Activated T-helper 17 cell treated with anti-CD3 and anti-CD28 coated beads, Interleukin-2, amount 50 U/mL, for 72 hours (primary cell): ENCODE data around the gene SNTG2. TPM values are rescaled to one million over a fixed set of nuclear protein-coding genes. Genes with fewer than 3 reads are reported as not detected.

Experiments used
- ATAC-seq: fragments of 150-1000 bp; cut with Tn5 transposase; replicated peaks from 2 replicates; pipeline ENCODE4 v1.10.0; 2021; ENCODE audit warnings: mild to moderate bottlenecking, moderate library complexity
- H3K27ac Mint-ChIP-seq: one replicate; pipeline ENCODE4 v1.8.0; 2022; ENCODE audit warnings: mixed read lengths
- H3K27me3 Mint-ChIP-seq: one replicate; pipeline ENCODE4 v1.8.0; 2022; ENCODE audit warnings: mixed read lengths
- H3K36me3 Mint-ChIP-seq: one replicate; pipeline ENCODE4 v1.8.0; 2022; ENCODE audit warnings: low read depth, mild to moderate bottlenecking, mixed read lengths
- H3K4me1 Mint-ChIP-seq: one replicate; pipeline ENCODE4 v1.8.0; 2022; ENCODE audit warnings: mixed read lengths
- H3K4me3 Mint-ChIP-seq: one replicate; pipeline ENCODE4 v1.8.0; 2022; ENCODE audit warnings: mild to moderate bottlenecking, mixed read lengths
- H3K9me3 Mint-ChIP-seq: one replicate; pipeline ENCODE4 v1.8.0; 2022; ENCODE audit warnings: mixed read lengths
- total RNA-seq, 2 donors: library from RNA; stranded (reverse); gene quantifications; one replicate each; pipeline ENCODE4 v1.2.3, GENCODE V29; 2022

SNTG2 gene
- total RNA-seq, 2 donors from 2014 or later = 0.17 to 0.50 TPM

GRCh38 chr2:1053786-1054185 lies 103.1 kb downstream of the SNTG2 start:
- Mint-ChIP-seq H3K9me3 (no peaks in the 10 kb centered on the region), H3K27ac (no peak overlapping the region), H3K27me3 (no peaks in the 10 kb centered on the region), H3K4me1 (peaks cover 4% of the 10 kb centered on the region), H3K36me3 (no peaks in the 10 kb centered on the region), H3K4me3 (no peak overlapping the region)
- no peak for ATAC-seq

GRCh38 chr2:1054399-1054798 lies 103.8 kb downstream of the SNTG2 start:
- ATAC-seq = no peak
- Mint-ChIP-seq H3K4me3 (no peak overlapping the region), H3K27me3 (no peaks in the 10 kb centered on the region), H3K27ac (no peak overlapping the region), H3K4me1 (peaks cover 4% of the 10 kb centered on the region), H3K9me3 (no peaks in the 10 kb centered on the region), H3K36me3 (no peaks in the 10 kb centered on the region)

GRCh38 chr2:1055014-1055595 lies 104.5 kb downstream of the SNTG2 start:
- no peak for ATAC-seq
- Mint-ChIP-seq H3K27me3 (no peaks in the 10 kb centered on the region), H3K4me3 (no peak overlapping the region), H3K27ac (no peak overlapping the region), H3K4me1 (peaks cover 4% of the 10 kb centered on the region), H3K9me3 (no peaks in the 10 kb centered on the region), H3K36me3 (no peaks in the 10 kb centered on the region)

- peaks cover 5% of the 10 kb centered on the region for H3K27me3 Mint-ChIP-seq
Observed at GRCh38 chr2:1060372-1060771, 109.7 kb downstream of the SNTG2 start.

GRCh38 chr2:1060987-1061386 lies 110.3 kb downstream of the SNTG2 start:
- Mint-ChIP-seq H3K4me1 (no peaks in the 10 kb centered on the region), H3K4me3 (no peak overlapping the region), H3K27me3 (peaks cover 5% of the 10 kb centered on the region), H3K27ac (no peak overlapping the region), H3K36me3 (no peaks in the 10 kb centered on the region), H3K9me3 (no peaks in the 10 kb centered on the region)
- ATAC-seq = no peak

More at GRCh38 chr2:1060372-1060771, 109.7 kb downstream of the SNTG2 start:
- no peak for ATAC-seq
- no peaks in the 10 kb centered on the region for H3K36me3 Mint-ChIP-seq
- no peak overlapping the region for H3K27ac Mint-ChIP-seq
- H3K4me3 Mint-ChIP-seq = no peak overlapping the region
- no peaks in the 10 kb centered on the region for H3K9me3 Mint-ChIP-seq
- no peaks in the 10 kb centered on the region for H3K4me1 Mint-ChIP-seq

GRCh38 chr2:1068241-1068640 lies 117.6 kb downstream of the SNTG2 start:
- Mint-ChIP-seq H3K4me3 (no peak overlapping the region), H3K9me3 (peaks cover 4% of the 10 kb centered on the region), H3K27ac (no peak overlapping the region), H3K4me1 (no peaks in the 10 kb centered on the region), H3K36me3 (no peaks in the 10 kb centered on the region), H3K27me3 (no peaks in the 10 kb centered on the region)
- no peak for ATAC-seq

- ATAC-seq = no peak
- Mint-ChIP-seq H3K4me3 (no peak overlapping the region), H3K36me3 (no peaks in the 10 kb centered on the region), H3K4me1 (no peaks in the 10 kb centered on the region), H3K27ac (no peak overlapping the region), H3K9me3 (peaks cover 4% of the 10 kb centered on the region), H3K27me3 (no peaks in the 10 kb centered on the region)
Observed at GRCh38 chr2:1068822-1069221, 118.2 kb downstream of the SNTG2 start.

- H3K4me3 Mint-ChIP-seq = no peak overlapping the region
- H3K36me3 Mint-ChIP-seq = no peaks in the 10 kb centered on the region
- H3K9me3 Mint-ChIP-seq = peaks cover 4% of the 10 kb centered on the region
- no peak for ATAC-seq
- no peaks in the 10 kb centered on the region for H3K27me3 Mint-ChIP-seq
- no peak overlapping the region for H3K27ac Mint-ChIP-seq
- H3K4me1 Mint-ChIP-seq = no peaks in the 10 kb centered on the region
Observed at GRCh38 chr2:1069847-1070246, 119.2 kb downstream of the SNTG2 start.

GRCh38 chr2:1070601-1071000 lies 120.0 kb downstream of the SNTG2 start:
- H3K36me3 Mint-ChIP-seq = no peaks in the 10 kb centered on the region
- H3K27ac Mint-ChIP-seq = no peak overlapping the region
- no peaks in the 10 kb centered on the region for H3K4me1 Mint-ChIP-seq
- no peak overlapping the region for H3K4me3 Mint-ChIP-seq
- ATAC-seq = no peak
- H3K27me3 Mint-ChIP-seq = no peaks in the 10 kb centered on the region
- peaks cover 4% of the 10 kb centered on the region for H3K9me3 Mint-ChIP-seq

GRCh38 chr2:1071650-1072049 lies 121.0 kb downstream of the SNTG2 start:
- no peaks in the 10 kb centered on the region for H3K4me1 Mint-ChIP-seq
- no peak overlapping the region for H3K4me3 Mint-ChIP-seq
- H3K9me3 Mint-ChIP-seq = peaks cover 4% of the 10 kb centered on the region
- H3K27me3 Mint-ChIP-seq = no peaks in the 10 kb centered on the region
- no peak overlapping the region for H3K27ac Mint-ChIP-seq
- ATAC-seq = no peak
- H3K36me3 Mint-ChIP-seq = no peaks in the 10 kb centered on the region

- H3K9me3 Mint-ChIP-seq = peaks cover 4% of the 10 kb centered on the region
- H3K27me3 Mint-ChIP-seq = no peaks in the 10 kb centered on the region
- no peak overlapping the region for H3K27ac Mint-ChIP-seq
- H3K4me3 Mint-ChIP-seq = no peak overlapping the region
- no peaks in the 10 kb centered on the region for H3K36me3 Mint-ChIP-seq
- H3K4me1 Mint-ChIP-seq = no peaks in the 10 kb centered on the region
- ATAC-seq = no peak
Observed at GRCh38 chr2:1072250-1072649, 121.6 kb downstream of the SNTG2 start.

- H3K27ac Mint-ChIP-seq = no peak overlapping the region
- no peaks in the 10 kb centered on the region for H3K27me3 Mint-ChIP-seq
- no peak for ATAC-seq
- H3K4me3 Mint-ChIP-seq = no peak overlapping the region
- no peaks in the 10 kb centered on the region for H3K9me3 Mint-ChIP-seq
- peaks cover 4% of the 10 kb centered on the region for H3K4me1 Mint-ChIP-seq
- H3K36me3 Mint-ChIP-seq = no peaks in the 10 kb centered on the region
Observed at GRCh38 chr2:1077911-1078310, 127.3 kb downstream of the SNTG2 start.

- Mint-ChIP-seq H3K4me1 (peaks cover 4% of the 10 kb centered on the region), H3K9me3 (no peaks in the 10 kb centered on the region), H3K4me3 (no peak overlapping the region), H3K27ac (no peak overlapping the region), H3K36me3 (no peaks in the 10 kb centered on the region), H3K27me3 (no peaks in the 10 kb centered on the region)
- no peak for ATAC-seq
Observed at GRCh38 chr2:1078326-1078725, 127.7 kb downstream of the SNTG2 start.

- H3K27me3 Mint-ChIP-seq = no peaks in the 10 kb centered on the region
- H3K36me3 Mint-ChIP-seq = no peaks in the 10 kb centered on the region
- ATAC-seq = no peak
- no peaks in the 10 kb centered on the region for H3K9me3 Mint-ChIP-seq
- no peak overlapping the region for H3K27ac Mint-ChIP-seq
- H3K4me3 Mint-ChIP-seq = no peak overlapping the region
- peaks cover 4% of the 10 kb centered on the region for H3K4me1 Mint-ChIP-seq
Observed at GRCh38 chr2:1079873-1080799, 129.5 kb downstream of the SNTG2 start.
